ENCODE measurements around the gene C8A.

Gene C8A

DNA sequence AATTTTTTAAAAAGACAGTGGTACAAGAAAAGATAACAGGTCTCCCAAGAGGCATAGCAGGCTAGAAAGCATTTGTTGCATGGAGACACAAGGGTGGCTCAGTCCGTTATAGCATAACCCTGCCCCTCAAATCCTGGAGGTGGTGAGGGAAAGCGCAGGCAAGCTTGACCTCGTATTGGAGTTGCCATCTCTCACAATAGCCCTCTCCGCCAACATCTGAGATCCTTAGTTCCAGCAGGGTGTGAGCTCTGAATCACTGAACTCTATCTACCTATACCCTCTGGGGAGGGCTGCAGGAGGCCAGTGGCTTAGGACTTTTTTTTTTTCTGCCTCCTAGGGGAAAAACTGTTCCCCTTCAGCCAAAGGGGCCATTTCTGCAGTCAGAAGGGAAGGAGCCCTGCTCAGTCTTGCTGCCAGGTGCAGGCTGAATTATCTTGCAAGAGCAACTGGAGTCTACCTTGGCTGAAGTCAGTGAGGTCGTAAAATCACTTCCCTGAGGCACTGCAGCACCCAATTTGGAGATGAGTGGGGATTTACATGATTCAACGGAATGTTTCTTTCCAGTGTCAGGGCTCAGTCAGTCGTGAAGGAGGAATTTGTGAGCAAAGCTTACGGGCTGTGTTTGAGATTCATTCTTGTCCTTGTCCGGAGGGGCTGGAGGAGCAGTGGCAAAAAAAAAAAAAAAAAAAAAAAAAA is 17.2 kb upstream of the C8A start:
- DNase-seq (ENCODE audit: low spot score), result no peak

DNA sequence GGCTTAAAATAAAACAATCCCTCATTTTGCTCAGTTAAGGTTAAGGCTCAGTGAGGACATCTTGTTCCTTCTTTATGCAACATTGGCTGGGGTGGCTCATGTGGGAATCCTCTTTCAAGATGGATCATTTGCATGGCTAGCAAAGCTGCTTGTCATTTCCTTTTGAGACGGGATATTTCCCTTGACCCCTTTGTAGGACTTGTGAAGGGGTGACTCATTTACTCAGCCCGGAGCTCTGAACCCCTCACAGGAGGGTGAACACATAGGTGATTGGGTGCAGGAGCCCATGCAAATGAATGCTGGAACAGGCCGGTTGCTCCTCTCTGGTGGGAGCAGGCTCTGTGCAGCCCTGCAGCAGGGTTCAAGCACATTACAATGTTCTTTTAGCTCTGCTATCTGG is 15.8 kb upstream of the C8A start:
- no peak for DNase-seq (ENCODE audit: low spot score)

DNA sequence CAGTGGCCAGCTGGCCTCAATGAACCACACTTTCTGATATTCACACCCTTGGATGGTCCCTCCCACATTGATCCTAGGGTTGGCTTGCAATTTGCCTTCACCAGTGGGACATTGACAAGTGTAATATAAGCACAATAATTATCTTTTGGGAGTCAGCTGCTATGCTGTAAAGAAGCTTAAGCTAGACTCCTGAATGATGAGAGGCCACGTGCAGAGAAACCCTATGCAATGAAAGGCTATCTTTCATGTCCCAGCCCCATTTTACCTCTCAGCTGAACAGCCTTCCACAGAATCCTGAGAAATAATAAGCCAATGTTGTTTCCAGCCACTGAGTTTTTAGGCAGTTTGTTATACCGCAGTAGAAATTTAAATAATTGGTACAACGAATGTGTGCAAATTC is 11.1 kb upstream of the C8A start:
- no peak for DNase-seq (ENCODE audit: low spot score)

DNA sequence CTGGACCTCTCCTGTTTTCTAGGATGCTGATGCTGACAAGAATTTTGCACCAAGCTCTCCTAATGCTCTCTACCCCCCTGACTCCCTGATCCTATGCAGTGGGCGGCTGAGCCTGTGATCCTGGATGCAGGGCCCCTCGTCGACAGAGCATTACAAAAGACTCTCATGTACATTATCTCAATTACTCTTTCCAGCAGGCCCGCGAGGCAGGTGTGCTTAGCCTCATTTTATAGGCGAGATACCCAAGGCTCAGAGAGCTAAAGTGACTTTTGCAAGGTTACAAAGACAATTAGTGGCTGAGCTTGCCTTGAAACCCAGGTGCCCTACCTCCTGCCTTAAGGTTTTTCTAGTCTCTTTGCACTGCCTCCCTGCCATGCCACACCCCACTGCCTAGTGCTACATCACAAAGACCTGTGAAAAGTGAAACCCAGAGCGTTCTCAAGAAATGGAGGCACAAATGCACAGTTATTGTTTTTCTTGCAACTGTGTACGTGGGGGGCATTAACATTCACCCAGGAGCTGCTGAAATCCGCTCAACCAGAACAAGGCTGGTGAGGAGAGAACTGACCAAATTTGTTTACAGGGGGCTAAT is 10.0 kb upstream of the C8A start:
- no peak for DNase-seq (ENCODE audit: low spot score)

DNA sequence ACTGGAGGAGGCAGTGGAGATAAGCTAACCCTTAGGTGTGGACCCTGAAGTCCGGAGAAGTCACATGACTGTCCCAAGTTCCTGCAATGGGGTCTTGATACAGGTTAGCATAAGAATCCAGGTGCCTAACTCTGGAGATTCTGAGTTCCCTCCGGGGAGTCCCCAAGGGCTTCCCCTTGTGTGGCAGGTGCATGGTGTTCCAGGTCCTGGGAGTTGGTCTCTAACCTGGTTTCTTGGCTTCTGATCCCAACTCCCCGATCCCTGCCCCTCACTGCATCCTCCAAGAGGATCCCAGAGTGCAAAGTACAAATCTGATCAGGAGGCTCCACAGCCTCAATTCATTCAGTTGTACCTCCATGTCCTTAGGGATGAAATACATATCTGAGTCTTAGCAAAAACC is 9.3 kb upstream of the C8A start:
- no peak for DNase-seq (ENCODE audit: low spot score)

DNA sequence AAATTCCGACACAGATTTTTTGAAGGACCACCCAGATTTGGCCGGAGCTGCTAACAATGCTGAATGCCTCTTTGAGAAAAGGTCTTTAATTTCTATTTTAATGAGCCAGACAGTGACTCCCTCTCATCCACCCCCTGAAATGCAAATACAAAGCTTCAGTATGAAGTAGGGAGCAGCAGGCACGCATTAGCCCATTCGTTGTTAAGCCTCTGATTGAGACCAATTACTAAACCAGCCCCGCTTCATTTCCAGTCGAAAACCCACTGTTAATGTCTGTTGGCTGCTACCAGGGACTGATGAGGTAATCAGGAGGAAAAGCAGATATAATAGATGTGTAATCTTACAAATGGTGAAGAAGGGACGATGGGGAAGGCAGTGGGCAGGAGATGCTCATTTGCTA is 4.8 kb upstream of the C8A start:
- no peak for DNase-seq (ENCODE audit: low spot score)

DNA sequence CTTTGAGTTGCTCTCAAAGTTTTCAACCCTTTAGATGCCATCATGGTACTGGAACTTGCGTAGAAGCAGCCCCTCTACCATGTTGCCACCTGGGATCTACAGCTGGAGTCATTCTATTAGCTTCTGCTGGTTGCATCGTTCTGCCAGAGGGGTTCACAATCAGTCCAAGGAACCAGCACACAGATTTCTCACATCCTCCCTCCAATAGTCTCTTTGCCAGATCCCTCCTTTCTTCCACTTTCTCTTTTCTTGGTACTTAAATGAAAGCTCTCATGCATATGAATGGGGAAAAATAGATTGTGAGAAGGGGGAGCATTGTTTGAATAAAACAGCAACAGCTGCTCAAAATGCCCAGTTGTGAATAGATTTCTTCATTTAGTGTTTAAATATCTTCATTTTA is 4.2 kb upstream of the C8A start:
- no peak for DNase-seq (ENCODE audit: low spot score)

DNA sequence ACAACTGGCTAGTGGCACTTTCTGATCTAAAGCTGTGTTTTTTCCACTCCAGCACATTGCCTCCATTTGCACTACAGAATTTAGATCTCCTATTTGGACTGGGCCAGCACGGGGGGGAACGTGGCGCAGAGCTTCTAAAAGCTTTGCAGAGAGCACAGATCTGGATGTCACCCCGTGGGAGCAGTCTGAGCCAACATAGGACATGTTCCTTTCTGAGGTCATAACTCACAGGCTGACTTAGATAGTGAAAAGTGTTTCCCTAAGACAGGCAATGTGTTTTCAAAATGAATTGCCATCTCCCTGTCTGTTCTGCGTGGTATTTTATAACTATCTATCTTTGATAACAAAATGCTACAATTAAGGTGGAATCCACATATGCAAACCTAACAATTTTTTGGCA is 3.7 kb upstream of the C8A start:
- no peak for DNase-seq (ENCODE audit: low spot score)

DNA sequence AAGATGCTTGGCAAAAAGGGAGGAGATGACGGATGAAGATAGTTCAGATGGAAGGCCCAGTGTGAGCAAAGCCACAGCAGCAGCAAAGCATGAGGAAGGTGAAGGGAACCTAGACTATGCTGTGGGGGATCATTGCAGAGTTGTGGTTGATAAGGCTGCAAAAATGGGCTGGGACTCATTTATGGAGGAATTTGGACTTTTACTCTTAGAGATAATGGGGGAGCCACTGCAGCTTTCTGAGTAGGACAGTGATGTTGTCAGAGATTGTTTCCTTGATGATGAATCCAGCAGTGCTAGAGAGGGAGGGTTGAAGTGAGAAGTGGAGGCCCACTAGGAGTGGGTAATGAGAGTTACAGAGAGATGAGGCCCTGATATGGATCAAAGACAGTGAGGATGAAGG is 2.1 kb upstream of the C8A start:
- DNase-seq (ENCODE audit: low spot score), result no peak

DNA sequence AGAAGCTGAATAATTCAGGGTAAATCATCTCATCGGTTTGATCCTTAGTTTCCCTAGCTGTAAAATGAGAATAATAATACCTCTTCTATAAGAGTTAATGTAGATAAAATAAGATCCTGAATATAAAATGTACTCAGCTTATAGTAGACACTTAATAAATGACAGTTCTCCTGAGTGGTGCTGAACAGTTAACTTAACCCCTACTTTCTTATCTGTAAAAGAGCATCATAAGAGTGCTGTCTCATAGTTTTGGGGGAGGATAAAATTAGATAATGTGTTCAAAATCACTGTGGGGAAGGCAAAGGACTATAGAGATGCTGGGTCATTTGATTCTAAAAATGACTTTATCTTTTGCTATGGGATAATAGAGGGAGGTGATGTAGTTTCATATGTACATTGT is 593 bp downstream of the C8A start:
- no peak for DNase-seq (ENCODE audit: low spot score)

DNA sequence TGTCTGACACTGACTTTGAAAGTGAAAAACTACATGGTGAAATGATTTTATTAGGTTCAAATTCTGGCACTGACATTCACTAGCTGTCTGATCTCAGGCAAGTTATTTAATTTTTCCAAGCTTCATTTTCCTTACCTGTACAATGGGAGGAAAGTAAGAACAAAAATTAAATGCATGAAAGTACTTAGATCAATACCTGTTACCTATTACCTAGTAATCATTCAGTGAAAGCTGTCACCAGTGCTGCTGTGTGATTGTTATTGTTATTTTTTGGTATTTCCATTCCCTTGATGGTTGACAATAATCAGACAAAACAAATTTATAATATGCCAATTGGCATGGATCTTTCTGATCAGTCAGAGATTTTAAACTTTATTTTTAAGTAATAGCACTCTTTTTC is 1.6 kb downstream of the C8A start:
- no peak for DNase-seq (ENCODE audit: low spot score)

DNA sequence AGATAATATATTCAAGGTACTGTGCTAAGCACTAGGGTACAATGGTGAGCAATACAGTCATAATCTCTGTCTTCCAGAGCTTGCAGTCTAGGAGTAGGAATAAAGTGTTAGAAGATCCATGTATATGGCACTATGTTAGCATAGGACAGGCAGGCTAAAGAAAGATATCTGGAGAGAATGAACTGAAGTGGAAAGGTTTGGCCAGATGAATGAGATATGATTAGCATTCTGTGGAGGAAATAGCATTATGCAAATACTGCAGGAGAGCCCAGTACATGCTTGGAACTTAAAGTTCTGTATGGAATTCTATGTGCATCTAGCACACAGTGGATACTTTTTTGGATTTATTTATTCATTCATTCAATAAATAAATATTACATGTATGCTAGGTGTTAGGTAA is 4.7 kb downstream of the C8A start:
- no peak for DNase-seq (ENCODE audit: low spot score)

DNA sequence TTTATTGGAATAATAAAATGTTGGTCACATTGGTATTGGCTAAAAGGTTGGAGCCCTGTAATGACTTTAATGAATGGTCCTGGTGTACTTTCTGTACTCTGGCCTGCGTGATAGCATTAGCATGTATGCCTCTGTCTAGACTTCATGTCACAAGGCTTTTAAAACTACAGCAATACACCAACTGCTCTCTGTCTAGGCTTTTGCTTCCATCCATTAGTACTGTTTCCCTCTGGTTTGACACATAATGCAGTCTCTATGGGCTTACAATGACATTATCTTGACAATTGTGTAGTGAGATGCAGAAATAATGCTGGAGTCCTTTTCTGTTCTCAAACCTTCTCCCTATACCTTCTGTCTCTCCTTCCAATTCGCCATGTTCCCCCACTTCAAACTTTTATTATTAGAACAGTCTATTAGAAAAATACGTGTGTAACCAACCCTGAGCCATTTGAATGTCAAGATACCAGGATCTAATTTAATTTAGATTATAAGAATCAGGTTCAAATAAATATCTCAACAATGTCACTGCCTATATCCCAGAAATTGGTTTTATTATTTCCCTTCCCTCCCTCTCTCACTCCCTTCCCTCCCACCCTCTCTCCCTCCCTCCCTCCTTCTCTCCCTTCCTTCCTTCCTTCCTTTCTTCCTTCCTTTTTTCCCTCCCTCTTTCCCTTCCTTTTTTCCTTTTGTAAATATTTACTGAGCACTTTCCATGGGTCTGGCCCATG is 8.8 kb downstream of the C8A start:
- no peak for DNase-seq (ENCODE audit: low spot score)

DNA sequence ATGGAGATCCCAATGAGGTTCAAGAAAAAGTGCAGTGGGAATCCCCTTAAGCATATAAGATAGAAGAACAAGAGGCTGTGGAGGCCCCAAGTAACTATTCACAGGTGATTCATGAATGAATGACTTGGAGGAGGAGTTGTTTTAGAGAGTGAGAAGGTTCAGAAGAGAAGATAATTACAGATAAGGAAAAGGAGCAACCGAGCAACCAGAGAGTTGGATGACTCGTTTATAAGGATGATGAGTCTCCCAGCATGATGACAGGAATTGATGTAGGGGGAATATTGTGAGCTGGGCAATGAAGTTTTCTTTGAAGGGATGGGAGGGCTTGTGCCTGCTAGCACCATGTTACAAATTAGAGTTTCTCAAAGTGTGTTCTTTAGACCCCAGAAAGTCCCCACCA is 9.8 kb downstream of the C8A start:
- no peak for DNase-seq (ENCODE audit: low spot score)

DNA sequence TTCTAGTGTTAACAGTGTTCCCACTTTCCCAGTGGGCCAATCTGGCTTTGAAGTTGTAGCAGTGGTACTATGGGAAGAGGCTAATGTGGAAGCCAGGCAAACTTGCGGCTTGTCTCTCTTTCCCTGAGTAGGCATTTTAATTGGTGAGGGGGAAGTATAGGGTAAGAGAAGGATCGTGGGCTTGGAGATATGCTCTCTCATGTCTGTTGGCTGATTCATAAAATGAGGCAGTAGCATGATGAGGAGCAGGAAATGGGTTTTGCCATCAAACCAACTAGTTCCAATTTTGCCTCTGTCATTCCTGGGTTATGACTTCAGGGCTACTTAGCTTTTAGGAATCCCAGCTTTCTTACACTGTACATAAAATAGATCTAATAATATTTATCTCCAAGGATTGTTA is 12.1 kb downstream of the C8A start:
- DNase-seq (ENCODE audit: low spot score), result no peak

DNA sequence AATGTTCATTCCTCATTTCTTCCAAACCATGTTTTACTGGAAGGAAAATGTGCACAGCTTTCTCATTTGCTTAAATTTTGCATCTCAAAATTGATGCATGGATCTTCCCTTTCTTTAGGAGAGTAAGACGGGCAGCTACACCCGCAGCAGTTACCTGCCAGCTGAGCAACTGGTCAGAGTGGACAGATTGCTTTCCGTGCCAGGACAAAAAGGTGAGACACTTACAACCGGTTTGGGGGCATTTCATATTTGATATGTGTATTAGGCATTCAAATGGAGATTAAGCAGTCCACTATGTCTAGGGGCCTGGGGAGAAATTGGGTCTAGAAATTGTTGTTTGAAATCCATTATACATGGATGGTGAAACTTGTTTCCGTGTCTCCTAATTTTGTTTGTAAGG is 12.9 kb downstream of the C8A start:
- no peak for DNase-seq (ENCODE audit: low spot score)

DNA sequence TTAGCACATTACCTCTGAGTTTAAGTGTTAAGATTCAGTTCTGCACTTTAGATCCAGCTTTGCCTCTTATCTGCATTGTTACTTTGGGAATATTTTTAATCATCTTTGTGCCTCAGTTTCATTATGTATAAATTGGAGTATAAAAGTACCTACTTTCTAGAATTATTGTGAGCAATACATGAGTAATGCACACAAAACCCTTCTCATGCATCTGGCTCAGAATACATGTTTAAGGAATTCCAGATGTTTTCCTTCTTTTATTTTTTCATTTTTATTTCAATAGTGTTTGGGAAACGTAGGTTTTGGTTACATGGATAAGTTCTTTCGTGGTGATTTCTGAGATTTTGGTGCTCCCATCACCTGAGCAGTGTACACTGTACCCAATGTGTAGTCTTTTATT is 14.2 kb downstream of the C8A start:
- no peak for DNase-seq (ENCODE audit: low spot score)

DNA sequence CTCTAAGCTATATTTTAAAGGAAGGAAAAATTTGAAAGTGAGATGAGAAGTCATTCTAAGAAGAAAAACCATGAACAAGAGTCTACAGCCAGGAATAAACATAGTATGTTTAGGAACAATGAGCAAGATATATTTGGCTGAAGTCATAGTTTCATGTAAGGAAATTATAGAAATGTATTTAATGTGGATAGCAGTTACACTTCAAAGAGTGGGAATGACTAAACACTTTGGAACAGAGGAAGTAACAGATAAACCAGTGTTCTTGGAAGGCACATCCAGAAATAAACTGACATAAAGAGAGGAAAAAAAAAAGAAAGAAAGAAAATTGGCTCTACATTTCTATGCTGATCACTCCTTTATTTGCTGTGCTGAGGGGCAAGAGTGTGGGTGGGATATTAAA is 18.0 kb downstream of the C8A start:
- no peak for DNase-seq (ENCODE audit: low spot score)

DNA sequence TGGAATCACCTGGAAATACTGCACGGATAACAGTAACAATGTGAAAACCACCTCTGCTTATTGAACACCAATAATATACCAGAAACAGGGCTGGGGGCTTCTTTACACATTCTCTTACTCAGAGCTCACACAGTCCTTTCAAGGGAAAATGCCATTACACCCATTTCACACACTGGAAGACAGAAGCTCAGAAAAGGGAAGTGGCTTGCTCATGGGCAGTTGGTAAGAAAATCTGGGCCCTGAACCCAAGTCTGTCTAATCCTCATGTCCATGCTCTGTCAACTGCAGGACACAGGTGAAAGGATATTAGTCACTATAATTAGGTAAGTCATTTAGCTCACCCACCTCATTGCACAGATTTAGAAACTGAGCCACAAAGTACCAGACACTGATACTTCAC is 18.6 kb downstream of the C8A start:
- DNase-seq (ENCODE audit: low spot score), result no peak

DNA sequence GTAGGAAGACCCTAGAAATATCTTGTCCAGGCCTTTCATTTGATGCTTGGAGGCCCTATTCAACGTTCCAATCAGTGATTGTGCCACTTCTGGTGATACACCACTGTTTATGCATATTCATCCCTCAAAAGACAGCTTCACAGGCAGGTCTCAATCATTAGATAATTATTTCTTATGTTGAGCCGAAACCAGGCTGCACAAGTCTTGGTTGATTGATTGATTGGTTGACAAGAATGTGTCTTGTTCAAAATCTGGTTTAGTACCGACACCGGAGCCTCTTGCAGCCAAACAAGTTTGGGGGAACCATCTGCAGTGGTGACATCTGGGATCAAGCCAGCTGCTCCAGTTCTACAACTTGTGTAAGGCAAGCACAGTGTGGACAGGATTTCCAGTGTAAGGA is 20.1 kb downstream of the C8A start:
- no peak for DNase-seq (ENCODE audit: low spot score)

DNA sequence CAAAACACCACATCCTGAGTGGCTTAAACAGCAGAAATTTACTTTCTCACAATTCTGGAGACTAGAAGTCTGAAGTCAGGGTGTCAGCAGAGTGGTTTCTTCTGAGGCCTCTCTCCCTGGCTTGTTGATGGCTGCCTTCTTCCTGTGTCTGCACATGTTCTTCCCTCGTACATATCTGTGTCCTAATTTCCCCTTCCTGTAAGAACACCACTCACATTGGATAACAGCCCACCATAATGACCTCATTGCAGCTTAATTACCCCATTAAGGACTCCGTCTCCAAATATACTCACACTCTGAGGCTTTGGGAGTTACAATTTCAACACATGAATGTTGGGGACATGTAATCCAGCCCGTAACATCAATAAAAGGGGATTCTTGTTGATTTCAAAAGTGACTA is 23.4 kb downstream of the C8A start:
- DNase-seq (ENCODE audit: low spot score), result no peak

DNA sequence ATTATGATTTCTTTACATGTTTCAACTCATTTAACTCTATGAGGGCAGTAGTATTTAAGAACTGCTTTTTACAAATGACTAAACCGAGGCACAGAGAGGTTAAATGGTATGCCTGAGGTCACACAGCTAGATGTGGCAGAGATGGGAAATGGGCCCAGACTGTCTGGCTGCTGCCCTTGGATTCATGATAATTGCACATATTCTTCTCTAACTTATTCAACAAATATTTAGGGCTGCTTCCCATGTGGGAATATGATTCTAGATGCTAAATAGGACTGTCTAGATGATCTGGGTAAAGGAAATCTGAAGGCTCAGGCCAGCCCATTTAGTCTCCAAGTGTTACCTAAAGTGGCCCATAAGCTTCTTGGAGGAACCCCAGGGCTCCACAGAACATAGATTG is 26.2 kb downstream of the C8A start:
- DNase-seq (ENCODE audit: low spot score), result no peak

DNA sequence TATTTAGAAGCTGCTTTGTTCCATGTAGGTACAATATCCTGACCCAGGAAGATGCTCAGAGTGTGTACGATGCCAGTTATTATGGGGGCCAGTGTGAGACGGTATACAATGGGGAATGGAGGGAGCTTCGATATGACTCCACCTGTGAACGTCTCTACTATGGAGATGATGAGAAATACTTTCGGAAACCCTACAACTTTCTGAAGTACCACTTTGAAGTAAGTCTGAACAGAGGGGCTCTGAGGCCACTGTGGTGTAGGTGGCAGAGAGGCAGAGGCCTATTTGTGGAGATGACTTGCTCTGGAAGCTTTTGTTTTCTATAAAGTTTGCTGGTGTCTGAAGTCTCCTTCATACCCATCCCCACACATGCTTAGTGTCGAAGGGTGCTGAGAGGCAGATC is 26.8 kb downstream of the C8A start:
- DNase-seq (ENCODE audit: low spot score), result no peak

DNA sequence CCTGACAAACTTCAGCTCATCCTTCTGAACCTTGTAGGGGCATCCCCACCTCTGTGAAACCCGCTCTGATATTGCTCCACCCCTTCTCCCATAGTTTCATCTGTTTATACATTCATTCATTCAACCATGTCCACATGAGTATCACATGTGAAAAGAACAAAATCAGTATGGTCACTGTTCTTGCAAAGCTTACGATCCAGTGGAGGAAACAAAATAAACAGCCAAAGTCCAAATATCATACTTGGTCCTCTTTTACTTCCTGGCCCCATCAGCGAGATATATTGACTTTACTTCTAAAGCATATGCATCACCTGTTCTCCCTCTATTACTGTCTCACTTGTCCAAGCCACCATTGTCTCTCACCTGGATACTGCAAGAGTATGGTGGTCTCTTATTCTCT is 35.6 kb downstream of the C8A start:
- no peak for DNase-seq (ENCODE audit: low spot score)
